Progenitor cell of endocrine pancreas (in vitro differentiated cells): Measurements from ENCODE around the gene CDH2. TPM values are rescaled to one million over a fixed set of nuclear protein-coding genes. Genes with fewer than 3 reads are reported as not detected.

Experiments
- DNase-seq: peaks from one replicate; pipeline ENCODE4 v3.0.0; 2021; ENCODE audit warnings: low spot score; ENCODE audit not compliant: unreplicated experiment
- H3K27ac Mint-ChIP-seq: 2 replicates; pipeline ENCODE4 v1.8.0; 2021; ENCODE audit warnings: mild to moderate bottlenecking, moderate library complexity, mixed read lengths
- H3K27me3 Mint-ChIP-seq: 2 replicates; pipeline ENCODE4 v1.8.0; 2021; ENCODE audit warnings: mixed read lengths
- H3K36me3 Mint-ChIP-seq: 2 replicates; pipeline ENCODE4 v1.8.0; 2022; ENCODE audit warnings: mixed read lengths; ENCODE audit not compliant: insufficient read depth
- H3K4me1 Mint-ChIP-seq: 2 replicates; pipeline ENCODE4 v1.8.0; 2021; ENCODE audit warnings: low read depth, mixed read lengths
- H3K4me3 Mint-ChIP-seq: 2 replicates; pipeline ENCODE4 v1.8.0; 2021; ENCODE audit warnings: low read depth, mild to moderate bottlenecking, moderate library complexity, mixed read lengths
- H3K9me3 Mint-ChIP-seq: 2 replicates; pipeline ENCODE4 v1.8.0; 2021; ENCODE audit warnings: low read depth, mixed read lengths
- CTCF ChIP-seq: fragments of 200-600 bp; sonication (generic); IDR thresholded peaks from one replicate; pipeline ENCODE4 v1.5.0; 2021; ENCODE audit warnings: antibody characterized with exemption, mild to moderate bottlenecking; ENCODE audit not compliant: unreplicated experiment
- total RNA-seq: library from RNA; stranded (reverse); gene quantifications from 2 replicates; pipeline ENCODE4 v1.2.1, GENCODE V29; 2021

CDH2 gene
- total RNA-seq, 1 donor from 2014 or later, result 197 TPM

- Mint-ChIP-seq H3K9me3 (no peaks in the 10 kb centered on the region), H3K36me3 (peaks cover 52% of the 10 kb centered on the region), H3K4me3 (no peak overlapping the region), H3K27ac (no peak overlapping the region), H3K27me3 (no peaks in the 10 kb centered on the region), H3K4me1 (peaks cover 6% of the 10 kb centered on the region)
- TF ChIP-seq CTCF, result no peak
- DNase-seq, result no peak
These were observed 181.0 kb downstream of the CDH2 start for GRCh38 chr18:27995770-27996502.

DNA sequence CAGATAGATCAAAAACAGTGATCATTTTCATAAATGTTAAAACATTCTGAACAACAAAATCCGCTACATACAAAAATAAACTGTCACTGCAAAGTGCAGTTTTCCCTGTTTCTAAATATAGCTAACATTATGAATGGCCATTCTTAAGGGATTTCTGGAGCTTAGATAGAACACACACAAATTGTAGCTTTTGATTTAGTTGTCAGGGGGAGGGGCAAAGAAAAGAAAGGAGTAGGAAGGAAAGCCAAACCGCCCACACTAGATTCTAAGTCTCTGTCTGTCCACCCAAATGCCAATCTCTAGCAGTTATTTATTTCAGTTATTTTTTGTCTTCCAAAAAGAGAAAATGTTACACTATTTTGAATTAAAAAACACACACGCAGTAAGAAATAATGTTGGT, 182.4 kb downstream of the CDH2 start:
- DNase-seq, result no peak
- H3K36me3 Mint-ChIP-seq, result peaks cover 46% of the 10 kb centered on the region
- no peak overlapping the region for H3K4me3 Mint-ChIP-seq
- H3K27me3 Mint-ChIP-seq, result no peaks in the 10 kb centered on the region
- H3K4me1 Mint-ChIP-seq, result peaks cover 6% of the 10 kb centered on the region
- H3K9me3 Mint-ChIP-seq, result no peaks in the 10 kb centered on the region
- no peak for TF ChIP-seq CTCF
- no peak overlapping the region for H3K27ac Mint-ChIP-seq

DNA sequence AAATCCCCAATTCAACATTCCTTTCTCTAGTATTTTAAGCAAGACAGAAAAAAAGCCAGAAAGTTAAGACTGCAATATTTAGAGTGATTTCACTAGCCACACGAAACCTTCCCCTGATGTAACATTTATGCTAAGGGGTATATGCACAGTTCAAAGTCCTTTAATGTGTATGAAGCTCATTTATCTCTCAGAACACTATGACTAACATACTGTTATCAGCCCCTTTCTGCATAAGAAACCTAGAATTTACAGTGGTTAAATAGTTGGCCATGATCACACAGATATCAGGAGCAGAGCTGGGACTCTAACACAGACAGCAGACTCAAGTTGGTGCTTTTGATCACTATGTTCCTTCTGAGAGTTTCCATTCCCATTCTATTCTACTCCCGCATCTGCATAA, 185.5 kb downstream of the CDH2 start:
- no peaks in the 10 kb centered on the region for H3K27me3 Mint-ChIP-seq
- H3K27ac Mint-ChIP-seq, result no peak overlapping the region

DNA sequence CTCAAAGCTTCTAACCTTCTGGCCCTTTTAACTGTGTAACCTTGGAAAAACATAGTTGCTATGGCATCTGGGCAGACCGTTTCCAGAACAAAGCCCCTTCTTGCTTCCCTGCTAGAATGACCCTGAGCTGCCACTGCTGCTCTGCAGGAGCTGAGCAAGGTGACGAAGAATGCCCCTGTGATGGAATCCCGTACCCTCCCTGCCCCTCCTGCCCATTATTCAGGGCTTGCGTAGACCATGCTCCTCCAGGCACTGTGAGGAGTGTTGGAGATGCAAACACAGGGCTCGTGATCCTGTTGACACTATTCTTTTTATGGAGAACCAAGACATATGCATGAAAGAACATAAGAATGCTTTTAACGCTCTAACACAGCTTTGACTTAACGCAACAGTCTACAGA, 191.1 kb downstream of the CDH2 start:
- no peaks in the 10 kb centered on the region for H3K9me3 Mint-ChIP-seq
- peaks cover 37% of the 10 kb centered on the region for H3K36me3 Mint-ChIP-seq
- DNase-seq, result no peak
- no peak for TF ChIP-seq CTCF
- H3K4me1 Mint-ChIP-seq, result peaks cover 8% of the 10 kb centered on the region
- H3K27me3 Mint-ChIP-seq, result no peaks in the 10 kb centered on the region
- no peak overlapping the region for H3K4me3 Mint-ChIP-seq
- H3K27ac Mint-ChIP-seq, result no peak overlapping the region

More for the DNA sequence above, 185.5 kb downstream of the CDH2 start:
- no peaks in the 10 kb centered on the region for H3K9me3 Mint-ChIP-seq
- DNase-seq, result no peak
- H3K4me1 Mint-ChIP-seq, result peaks cover 11% of the 10 kb centered on the region
- no peak overlapping the region for H3K4me3 Mint-ChIP-seq
- peaks cover 39% of the 10 kb centered on the region for H3K36me3 Mint-ChIP-seq
- TF ChIP-seq CTCF, result no peak

GRCh38 chr18:27983780-27984179, 193.2 kb downstream of the CDH2 start:
- Mint-ChIP-seq H3K36me3 (peaks cover 42% of the 10 kb centered on the region), H3K4me1 (peaks cover 6% of the 10 kb centered on the region)

More at GRCh38 chr18:27983780-27984179, 193.2 kb downstream of the CDH2 start:
- DNase-seq, result no peak
- no peak overlapping the region for H3K27ac Mint-ChIP-seq
- no peak for TF ChIP-seq CTCF
- H3K27me3 Mint-ChIP-seq, result no peaks in the 10 kb centered on the region
- no peaks in the 10 kb centered on the region for H3K9me3 Mint-ChIP-seq
- H3K4me3 Mint-ChIP-seq, result no peak overlapping the region
